HL-60/S4 (cell line): Measurements from ENCODE around the gene GPR75.

ENCODE experiments used
- in situ Hi-C: fragments of 300-500 bp; cut with MboI; formaldehyde crosslinking; loops from 2 replicates; pipeline ENCODE4 v1.14.3; 2022; ENCODE audit warnings: low sequenced_read_pairs

GPR75 gene

DNA sequence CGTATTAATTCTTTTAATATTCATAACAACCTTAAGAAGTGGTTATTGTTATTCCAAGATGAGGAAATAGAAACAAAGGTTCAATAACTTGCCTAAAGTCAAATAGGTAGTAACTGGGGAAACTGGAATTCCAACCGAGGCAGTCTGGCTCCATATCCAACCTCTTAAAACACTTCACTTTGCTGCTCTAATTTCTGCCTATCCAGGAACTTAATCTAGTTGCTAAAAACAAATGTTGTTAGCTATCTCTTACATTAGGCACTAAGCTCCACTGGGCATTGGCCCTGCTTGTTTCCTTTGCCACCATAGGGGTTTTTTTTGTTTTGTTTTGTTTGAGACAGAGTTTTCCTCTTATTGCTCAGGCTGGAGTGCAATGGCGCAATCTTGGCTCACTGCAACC lies 48.2 kb downstream of the GPR75 start:
- in situ Hi-C loops = no loop called here
